ENCODE data around the gene SETD9.
A peak's percentile ranks its signal among the peaks of the same experiment; 100 is the strongest.

The SETD9 gene

DNA sequence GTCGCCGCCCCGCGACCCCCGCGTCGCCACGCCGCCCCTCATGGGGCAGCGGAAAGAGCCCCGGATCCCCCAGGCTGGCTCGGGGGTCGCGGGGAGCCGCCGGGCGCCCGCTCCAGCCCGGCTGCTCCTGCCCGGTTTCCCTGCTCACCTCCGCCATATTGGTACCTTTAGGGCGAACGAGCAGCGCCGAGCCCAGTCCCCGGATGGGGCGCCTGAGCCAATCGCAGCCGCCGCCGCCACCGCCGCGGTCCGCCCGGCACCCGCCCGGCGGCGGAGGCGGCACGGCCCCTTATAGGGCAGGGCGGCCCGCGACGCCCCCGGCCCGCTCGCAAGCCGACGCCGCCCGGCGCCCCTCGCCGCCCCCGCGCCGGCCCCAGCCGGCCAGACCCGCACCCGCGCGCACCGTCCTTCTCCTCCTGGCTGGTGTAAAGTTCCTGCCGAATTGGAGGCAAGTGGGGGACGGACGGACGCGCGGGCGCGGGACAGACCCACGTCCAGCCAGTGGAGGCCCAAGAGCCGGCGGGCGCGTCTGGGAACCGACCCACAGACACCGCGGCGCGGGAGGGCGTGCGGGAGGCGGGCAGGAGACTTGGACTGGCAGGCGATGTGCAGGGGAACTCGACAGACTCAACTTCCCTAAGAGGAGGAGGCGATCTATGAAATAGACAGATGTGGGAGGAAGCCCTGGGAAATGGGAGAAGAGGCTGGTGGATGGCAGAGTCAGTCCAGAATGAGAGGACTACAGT lies 42.7 kb downstream of the SETD9 start, which contains the start of gene MIER3:
MIER3 (minus strand) TSS at position 178 of the 746 bp plus-strand sequence; CDS start at position 157, 21 bp downstream.
- no peaks in the 10 kb centered on the region for H3K36me3 ChIP-seq (replicated peaks)
- H3K27me3 ChIP-seq (replicated peaks), result peaks cover 4% of the 10 kb centered on the region
- H3K27ac ChIP-seq, result peak within 1 kb of the TSS; percentile 63
- TF ChIP-seq, protein P1, sequence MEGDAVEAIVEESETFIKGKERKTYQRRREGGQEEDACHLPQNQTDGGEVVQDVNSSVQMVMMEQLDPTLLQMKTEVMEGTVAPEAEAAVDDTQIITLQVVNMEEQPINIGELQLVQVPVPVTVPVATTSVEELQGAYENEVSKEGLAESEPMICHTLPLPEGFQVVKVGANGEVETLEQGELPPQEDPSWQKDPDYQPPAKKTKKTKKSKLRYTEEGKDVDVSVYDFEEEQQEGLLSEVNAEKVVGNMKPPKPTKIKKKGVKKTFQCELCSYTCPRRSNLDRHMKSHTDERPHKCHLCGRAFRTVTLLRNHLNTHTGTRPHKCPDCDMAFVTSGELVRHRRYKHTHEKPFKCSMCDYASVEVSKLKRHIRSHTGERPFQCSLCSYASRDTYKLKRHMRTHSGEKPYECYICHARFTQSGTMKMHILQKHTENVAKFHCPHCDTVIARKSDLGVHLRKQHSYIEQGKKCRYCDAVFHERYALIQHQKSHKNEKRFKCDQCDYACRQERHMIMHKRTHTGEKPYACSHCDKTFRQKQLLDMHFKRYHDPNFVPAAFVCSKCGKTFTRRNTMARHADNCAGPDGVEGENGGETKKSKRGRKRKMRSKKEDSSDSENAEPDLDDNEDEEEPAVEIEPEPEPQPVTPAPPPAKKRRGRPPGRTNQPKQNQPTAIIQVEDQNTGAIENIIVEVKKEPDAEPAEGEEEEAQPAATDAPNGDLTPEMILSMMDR (IDR thresholded peaks at IDR 0.05; ENCODE audit: low read depth, low read length, missing control alignments), result no peak
- in situ Hi-C loops (cut with HindIII; ENCODE audit: low pct_ligation_motif_present, low sequenced_read_pairs), result no loop called here
- DNase-seq, result peak; percentile 56
- peak within 1 kb of the TSS; percentile 77 for H3K4me3 ChIP-seq (ENCODE audit: low read depth, low read length)

DNA sequence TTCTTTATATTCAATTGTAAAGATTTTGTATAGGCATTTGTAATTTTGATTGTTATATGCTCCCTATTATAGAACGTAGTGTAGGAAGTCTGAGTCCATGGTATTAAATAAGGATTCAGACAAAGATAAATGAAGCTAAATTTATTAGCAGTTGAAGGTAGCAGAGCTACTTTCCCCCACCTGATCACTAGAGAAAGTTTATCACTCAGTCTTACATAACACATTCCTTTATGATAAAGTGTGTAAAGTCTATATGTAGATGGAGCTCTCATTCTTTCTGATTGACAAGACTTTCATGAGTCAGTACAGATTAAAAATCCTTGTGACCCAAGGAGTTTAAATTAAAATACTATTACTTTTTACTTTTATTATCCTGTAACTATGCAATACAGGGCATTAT lies 44.9 kb downstream of the SETD9 start:
- H3K36me3 ChIP-seq (replicated peaks), result no peaks in the 10 kb centered on the region
- H3K27ac ChIP-seq, result no peak overlapping the region
- H3K4me3 ChIP-seq (ENCODE audit: low read depth, low read length), result no peak overlapping the region
- no peak for DNase-seq
- TF ChIP-seq, protein P1 (IDR thresholded peaks at IDR 0.05; ENCODE audit: low read depth, low read length, missing control alignments), result no peak
- peaks cover 6% of the 10 kb centered on the region for H3K27me3 ChIP-seq (replicated peaks)
- in situ Hi-C loops (cut with HindIII; ENCODE audit: low pct_ligation_motif_present, low sequenced_read_pairs), result no loop called here

DNA sequence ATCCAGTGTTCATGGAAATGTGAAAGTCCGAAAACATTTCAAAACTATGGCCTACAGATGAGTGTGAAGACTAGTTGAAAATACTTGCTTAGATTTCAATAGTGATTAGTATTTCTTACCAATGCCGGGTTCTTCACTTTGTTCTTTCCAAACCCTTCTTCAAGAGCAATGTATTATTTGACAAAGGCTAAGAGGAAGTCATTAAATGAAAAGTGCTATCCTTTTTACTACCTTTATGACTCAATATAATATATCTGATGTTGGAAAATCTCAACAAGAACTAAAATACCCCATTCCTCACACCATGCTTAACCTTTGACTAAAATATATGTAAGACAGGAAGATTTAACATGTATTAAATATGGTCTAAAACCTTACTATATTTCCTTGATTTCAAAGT lies 49.2 kb downstream of the SETD9 start:
- in situ Hi-C loops (cut with HindIII; ENCODE audit: low pct_ligation_motif_present, low sequenced_read_pairs), result no loop called here
- TF ChIP-seq, protein P1 (IDR thresholded peaks at IDR 0.05; ENCODE audit: low read depth, low read length, missing control alignments), result no peak
- no peaks in the 10 kb centered on the region for H3K36me3 ChIP-seq (replicated peaks)
- H3K27ac ChIP-seq, result no peak overlapping the region
- H3K27me3 ChIP-seq (replicated peaks), result peaks cover 11% of the 10 kb centered on the region
- H3K4me3 ChIP-seq (ENCODE audit: low read depth, low read length), result no peak overlapping the region
- no peak for DNase-seq

DNA sequence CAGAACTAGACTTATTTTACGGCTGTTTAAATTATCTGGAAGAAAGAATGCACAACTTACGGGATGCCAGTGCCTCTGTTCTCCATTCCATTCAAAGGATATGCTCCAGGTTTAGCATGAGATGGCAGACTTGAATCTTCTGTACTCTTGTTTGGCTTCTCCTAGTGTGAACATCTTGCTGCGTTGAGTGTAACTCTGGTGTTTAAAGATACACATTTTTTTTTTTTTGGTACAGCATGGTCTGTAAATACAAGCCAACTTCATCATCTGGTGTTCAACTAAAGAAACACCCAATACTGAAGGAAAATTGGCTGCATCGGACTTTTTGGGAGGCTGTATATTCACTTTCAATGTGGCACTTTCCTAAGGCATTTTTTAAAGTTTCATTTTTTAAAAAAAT lies 49.9 kb downstream of the SETD9 start:
- TF ChIP-seq, protein P1 (IDR thresholded peaks at IDR 0.05; ENCODE audit: low read depth, low read length, missing control alignments), result no peak
- H3K27me3 ChIP-seq (replicated peaks), result peaks cover 14% of the 10 kb centered on the region
- H3K27ac ChIP-seq, result no peak overlapping the region
- DNase-seq, result no peak
- in situ Hi-C loops (cut with HindIII; ENCODE audit: low pct_ligation_motif_present, low sequenced_read_pairs), result no loop called here
- H3K4me3 ChIP-seq (ENCODE audit: low read depth, low read length), result no peak overlapping the region
- no peaks in the 10 kb centered on the region for H3K36me3 ChIP-seq (replicated peaks)

DNA sequence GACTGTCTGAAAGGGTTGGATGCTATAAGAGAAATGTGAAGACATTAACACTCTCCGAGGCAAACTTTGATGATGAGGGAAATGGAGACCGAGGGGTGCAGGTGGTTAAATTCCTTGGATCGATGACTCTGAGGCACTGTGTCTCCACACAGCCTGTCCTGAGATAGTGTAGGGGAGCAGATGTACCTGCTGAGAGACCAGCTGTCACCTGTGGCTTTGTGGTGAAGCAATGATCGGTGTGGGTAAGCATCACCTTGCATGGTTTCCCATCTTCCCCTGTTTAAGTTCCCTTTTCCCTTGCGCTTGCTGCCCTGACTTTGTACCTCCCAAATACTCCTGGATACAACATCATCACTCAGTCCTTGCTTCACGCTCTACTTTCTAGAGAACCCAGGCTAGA lies 52.4 kb downstream of the SETD9 start:
- TF ChIP-seq, protein P1 (IDR thresholded peaks at IDR 0.05; ENCODE audit: low read depth, low read length, missing control alignments), result no peak
- no peak for DNase-seq
- Histone ChIP-seq H3K27me3 (replicated peaks) (peaks cover 11% of the 10 kb centered on the region), H3K27ac (no peak overlapping the region), H3K36me3 (replicated peaks) (no peaks in the 10 kb centered on the region), H3K4me3 (ENCODE audit: low read depth, low read length) (no peak overlapping the region)
- in situ Hi-C loops (cut with HindIII; ENCODE audit: low pct_ligation_motif_present, low sequenced_read_pairs), result no loop called here

DNA sequence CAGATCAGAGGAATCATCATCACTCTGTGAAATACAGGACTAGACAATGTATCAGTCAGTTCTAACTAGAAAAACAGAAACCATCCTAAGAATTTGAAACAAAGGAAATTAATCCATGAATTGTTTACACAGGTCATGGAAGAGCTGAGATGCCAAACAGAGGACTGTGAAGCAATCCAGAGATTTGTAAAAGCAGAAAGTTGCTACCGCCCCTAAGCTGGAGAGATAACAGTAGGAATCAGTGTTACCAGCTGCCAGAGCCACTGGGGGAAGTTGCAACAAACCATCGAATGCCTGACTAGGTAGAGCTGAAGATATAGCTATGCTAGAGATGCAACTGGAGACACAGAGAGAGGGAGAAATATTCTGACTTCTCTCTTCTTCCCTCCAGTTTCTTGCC lies 52.9 kb downstream of the SETD9 start:
- H3K36me3 ChIP-seq (replicated peaks), result no peaks in the 10 kb centered on the region
- in situ Hi-C loops (cut with HindIII; ENCODE audit: low pct_ligation_motif_present, low sequenced_read_pairs), result no loop called here
- no peak for DNase-seq
- TF ChIP-seq, protein P1 (IDR thresholded peaks at IDR 0.05; ENCODE audit: low read depth, low read length, missing control alignments), result no peak
- H3K4me3 ChIP-seq (ENCODE audit: low read depth, low read length), result no peak overlapping the region
- H3K27me3 ChIP-seq (replicated peaks), result peaks cover 13% of the 10 kb centered on the region
- no peak overlapping the region for H3K27ac ChIP-seq

Measured in brain microvascular endothelial cell (primary cell).